GM18870 (cell line): ENCODE results near the gene MINDY4.

Experiments
- ATAC-seq: cut with Tn5 transposase; IDR thresholded peaks from one replicate; pipeline ENCODE4 v1.9.1; 2021; ENCODE audit warnings: moderate library complexity; ENCODE audit not compliant: unreplicated experiment

The MINDY4 gene

GRCh38 chr7:30771174-30771879 is at the start of gene MINDY4:
MINDY4 (plus strand) TSS chr7:30771417; CDS start chr7:30771494, 77 bp downstream.
- ATAC-seq = peak; percentile 51

- no peak for ATAC-seq
These were observed 49.0 kb upstream of the MINDY4 start for GRCh38 chr7:30722187-30722586.

DNA sequence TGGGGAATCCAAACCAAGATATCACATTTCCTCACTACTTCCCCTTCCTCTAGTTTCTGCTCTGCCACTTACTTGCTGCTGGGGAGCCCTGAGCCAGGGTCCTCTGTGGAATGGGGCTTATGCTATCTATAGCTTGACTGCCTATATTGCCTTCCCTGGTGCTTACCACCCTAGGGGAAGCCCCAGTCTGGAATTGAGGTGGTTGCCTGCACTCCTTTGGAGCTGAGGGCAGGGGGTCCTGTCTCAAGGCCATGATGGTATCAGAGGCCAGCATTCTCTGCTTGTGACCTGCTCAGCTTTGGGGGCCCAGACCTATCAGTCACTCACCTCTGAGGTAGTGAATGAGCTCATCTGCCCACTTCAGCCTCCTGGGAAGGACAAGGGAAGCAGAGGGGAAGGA is 48.5 kb upstream of the MINDY4 start:
- no peak for ATAC-seq

DNA sequence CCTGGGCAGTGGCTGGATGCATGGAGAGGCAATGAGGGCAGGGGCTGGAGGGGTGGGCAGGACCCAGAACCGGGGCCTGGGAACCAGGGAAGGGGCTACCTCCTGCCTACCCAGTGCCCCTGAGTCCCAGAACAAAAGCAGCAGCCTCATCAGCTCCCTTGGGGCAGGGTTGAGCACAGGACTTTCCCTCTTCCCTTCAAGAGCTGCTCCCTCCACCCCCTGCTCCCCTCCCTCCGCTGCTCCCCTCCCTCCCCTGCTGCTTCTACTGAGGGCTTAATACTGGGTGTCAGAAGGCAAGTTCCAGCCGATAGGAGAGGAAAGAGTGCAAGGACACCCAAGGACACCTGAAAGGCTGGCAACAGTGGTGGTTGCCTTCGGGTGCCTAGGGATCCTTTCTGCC is 47.4 kb upstream of the MINDY4 start:
- ATAC-seq = no peak

DNA sequence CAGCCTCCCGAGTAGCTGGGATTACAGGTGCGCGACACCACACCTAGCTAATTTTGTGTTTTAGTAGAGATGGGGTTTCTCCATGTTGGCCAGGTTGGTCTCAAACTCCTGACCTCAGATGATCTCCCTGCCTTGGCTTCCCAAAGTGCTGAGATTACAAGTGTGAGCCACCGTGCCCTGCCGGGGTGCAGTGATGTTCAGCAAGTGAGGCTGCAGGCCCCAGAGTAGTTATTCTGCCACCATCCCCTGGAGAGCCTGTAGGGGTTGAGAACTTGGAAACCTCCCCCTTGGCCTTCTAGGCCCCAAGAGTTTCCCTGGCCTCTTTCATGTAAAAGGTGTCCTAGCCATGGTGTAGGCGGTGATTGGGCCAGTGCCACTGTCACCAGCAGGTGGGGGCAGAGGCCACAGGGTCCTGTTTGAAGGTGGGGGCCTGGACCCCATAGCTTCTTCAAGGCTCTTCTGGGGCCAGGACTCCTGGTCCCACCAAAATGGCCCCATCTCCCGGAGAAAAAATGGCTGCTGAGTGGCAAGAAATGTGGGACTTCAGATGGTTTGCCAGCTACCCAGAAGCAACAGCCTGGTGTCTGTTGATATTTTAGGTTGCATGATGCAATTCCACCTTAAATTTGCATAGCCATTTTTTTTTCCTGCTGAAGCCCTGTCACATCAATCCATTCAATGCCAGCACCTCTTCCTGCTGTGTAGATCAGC is 44.8 kb upstream of the MINDY4 start:
- no peak for ATAC-seq

- no peak for ATAC-seq
These were observed 43.9 kb upstream of the MINDY4 start for GRCh38 chr7:30727061-30727945.

DNA sequence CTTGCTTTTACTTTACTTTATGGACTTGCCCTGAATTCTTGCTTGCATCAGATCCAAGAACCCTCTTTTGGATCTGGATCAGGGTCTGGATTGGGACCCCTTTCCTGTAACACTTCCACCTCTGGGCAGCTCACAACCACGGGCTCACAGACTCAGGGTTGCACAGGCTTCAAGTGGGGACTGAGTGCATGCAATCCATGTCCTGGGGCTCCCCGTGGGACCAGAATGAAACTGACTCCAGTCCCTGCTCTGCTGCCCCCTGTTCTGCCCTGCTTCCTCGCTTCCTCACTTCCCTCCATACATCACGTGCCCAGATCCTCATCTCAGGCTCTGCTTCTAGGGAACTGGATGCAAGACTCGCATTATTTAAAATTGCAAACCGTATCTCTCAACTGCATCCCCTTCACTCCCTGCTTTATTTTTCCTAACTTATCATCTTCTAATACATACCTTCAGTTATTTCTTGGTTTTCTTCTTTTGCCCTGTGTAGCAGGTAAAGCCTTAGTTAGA is 42.6 kb upstream of the MINDY4 start:
- ATAC-seq = no peak

GRCh38 chr7:30729642-30730041 is 41.6 kb upstream of the MINDY4 start:
- no peak for ATAC-seq

DNA sequence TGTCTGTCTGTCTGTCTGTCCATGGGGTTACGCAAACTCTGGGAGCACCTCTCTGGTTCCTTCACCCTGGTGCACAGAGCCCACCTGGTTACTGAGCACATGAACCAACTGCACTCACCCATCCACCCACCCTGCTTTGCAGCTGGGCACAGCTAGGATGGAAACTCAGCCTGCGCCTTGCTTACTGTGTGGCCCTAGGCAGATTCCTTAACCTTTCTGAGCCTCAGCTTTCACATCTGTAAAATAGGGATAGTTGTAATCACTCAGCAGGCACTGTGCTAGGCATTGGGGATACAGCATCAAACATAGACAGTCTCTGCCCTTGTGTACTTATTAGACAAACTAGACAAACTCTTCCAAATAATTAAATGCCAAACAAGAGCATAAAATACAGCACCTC is 41.1 kb upstream of the MINDY4 start:
- no peak for ATAC-seq

- no peak for ATAC-seq
These were observed 40.2 kb upstream of the MINDY4 start for GRCh38 chr7:30730996-30731395.

GRCh38 chr7:30731581-30731980 is 39.6 kb upstream of the MINDY4 start:
- ATAC-seq = no peak

DNA sequence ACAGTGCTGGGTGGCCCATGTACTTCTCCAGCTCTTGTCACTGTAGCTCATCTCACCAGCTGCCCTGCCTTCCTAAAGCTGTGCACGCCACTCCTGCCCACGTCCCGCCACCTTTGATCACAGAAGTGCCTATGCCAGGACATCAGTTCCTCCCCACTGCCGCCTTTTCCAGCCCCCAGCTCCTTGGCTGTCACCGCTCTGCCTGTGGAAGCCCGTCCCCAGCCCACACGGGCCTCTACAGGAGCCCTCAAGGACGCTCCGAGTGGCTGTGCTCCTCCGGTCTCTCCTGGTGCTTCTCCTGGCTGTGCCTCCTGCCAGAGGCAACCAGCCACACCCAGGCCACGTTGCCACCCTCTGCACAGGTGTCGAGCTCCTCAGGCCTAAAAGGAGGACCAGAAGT is 38.6 kb upstream of the MINDY4 start:
- ATAC-seq = no peak

DNA sequence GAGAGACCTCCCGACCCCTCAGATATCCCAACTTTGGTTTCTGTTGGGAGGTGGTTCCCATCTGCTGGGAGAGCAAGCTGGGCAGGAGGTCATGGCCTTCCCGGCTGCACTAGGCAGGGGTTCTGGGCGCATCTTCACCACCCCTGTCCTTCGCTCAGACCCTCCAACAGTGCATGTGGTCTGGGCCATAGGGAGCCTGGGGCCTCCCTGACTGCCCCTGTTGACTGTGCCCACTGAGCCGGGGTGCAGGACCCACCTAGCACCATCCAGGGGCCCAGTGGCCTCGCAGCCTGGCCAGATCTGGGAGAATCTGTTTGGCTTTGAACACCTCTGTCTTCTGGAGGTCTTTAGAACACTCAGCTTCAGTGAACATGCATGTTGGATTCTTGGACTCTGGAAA is 38.0 kb upstream of the MINDY4 start:
- no peak for ATAC-seq

DNA sequence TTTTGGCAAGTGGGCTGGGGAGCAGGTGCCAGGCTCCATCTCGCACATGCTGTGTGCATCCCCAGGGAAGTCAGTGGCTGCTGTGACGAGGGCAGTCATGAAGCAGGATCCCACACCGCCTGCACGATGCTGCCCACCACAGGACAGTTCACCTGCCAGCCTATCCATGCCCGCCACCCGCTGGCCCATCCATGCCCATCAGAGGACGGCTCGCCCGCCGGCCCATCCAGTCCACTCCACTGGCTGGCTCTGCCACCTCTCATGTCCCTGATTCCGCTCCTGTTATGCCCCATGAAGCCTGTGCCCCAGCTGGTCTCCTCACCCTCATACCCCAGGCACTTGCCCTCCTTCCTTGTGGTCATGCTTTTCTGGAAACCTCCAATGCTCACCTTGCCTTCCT is 37.5 kb upstream of the MINDY4 start:
- no peak for ATAC-seq

DNA sequence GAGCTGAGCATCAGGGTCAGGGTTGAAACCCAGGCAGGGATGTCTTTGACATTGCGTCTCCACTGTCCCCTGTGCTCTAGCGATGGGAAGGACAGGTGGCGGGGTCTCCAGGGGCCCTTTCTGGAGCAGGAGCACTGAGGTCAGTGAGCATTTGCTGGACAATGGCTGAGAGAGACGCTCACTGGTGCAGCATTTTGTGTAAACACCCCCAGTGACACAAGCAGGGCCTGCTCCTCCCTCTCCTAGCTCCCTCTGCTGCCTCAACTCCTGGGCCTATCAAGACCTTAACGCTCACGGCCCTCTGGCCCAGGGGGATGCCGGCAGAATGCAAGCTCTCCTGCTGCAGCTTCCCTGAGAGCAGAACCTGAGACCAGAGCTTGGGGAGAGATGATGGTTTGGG is 36.7 kb upstream of the MINDY4 start:
- ATAC-seq = no peak

GRCh38 chr7:30735631-30736030 is 35.6 kb upstream of the MINDY4 start:
- ATAC-seq = no peak

DNA sequence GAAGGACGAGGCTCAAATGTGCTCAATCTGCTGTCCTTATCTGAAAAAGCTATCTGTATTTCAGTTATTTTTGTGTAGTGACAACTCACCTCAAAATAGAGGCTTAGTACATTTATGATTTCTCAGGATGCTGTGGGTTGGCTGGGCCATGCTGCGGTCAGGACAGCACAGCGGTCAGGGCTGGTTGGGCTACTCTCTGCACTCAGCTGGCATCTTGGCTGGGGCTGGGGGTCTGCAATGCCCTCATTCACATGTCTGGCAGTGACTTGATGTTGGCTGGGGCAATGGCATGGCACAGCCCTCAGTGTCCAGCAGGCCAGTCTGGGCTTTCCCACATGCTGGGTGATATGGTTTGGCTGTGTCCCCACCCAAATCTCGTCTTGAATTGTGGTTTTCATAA is 34.9 kb upstream of the MINDY4 start:
- no peak for ATAC-seq

- ATAC-seq = no peak
These were observed 32.9 kb upstream of the MINDY4 start for GRCh38 chr7:30738026-30738915.

GRCh38 chr7:30739691-30740090 is 31.5 kb upstream of the MINDY4 start:
- ATAC-seq = no peak

- ATAC-seq = no peak
These were observed 30.6 kb upstream of the MINDY4 start for GRCh38 chr7:30740417-30741181.
